Activated CD8-positive, alpha-beta memory T cell treated with anti-CD3 and anti-CD28 coated beads, Interleukin-2, amount 50 U/mL, for 4 hours (primary cell): ENCODE results near the gene SAYSD1.

Source experiments
- DNase-seq: peaks from one replicate; pipeline ENCODE4 v3.0.0-alpha.2; 2020

SAYSD1 gene

GRCh38 chr6:39056191-39056590, 58.8 kb downstream of the SAYSD1 start:
- no peak for DNase-seq

GRCh38 chr6:39055661-39056060, 59.3 kb downstream of the SAYSD1 start:
- no peak for DNase-seq

- DNase-seq = no peak
Measured at GRCh38 chr6:39054577-39055142, 60.3 kb downstream of the SAYSD1 start.
